Mucosa of stomach (tissue), 1 donor: Measurements from ENCODE around the gene FYB2.

Source experiments
- H3K27me3 ChIP-seq: one replicate; pipeline ENCODE4 v1.7.0; 2013; ENCODE audit warnings: mild to moderate bottlenecking, low read length; ENCODE audit not compliant: control insufficient read depth, insufficient read depth
- H3K36me3 ChIP-seq: one replicate; pipeline ENCODE4 v1.7.0; 2013; ENCODE audit warnings: low read length; ENCODE audit not compliant: control insufficient read depth, insufficient read depth
- H3K4me1 ChIP-seq: one replicate; pipeline ENCODE4 v1.7.0; 2013; ENCODE audit warnings: mild to moderate bottlenecking, low read length; ENCODE audit not compliant: control insufficient read depth, insufficient read depth
- H3K4me3 ChIP-seq: one replicate; pipeline ENCODE4 v1.7.0; 2013; ENCODE audit warnings: low read length
- H3K9ac ChIP-seq: one replicate; pipeline ENCODE4 v1.7.0; 2013; ENCODE audit warnings: mild to moderate bottlenecking, low read length, moderate library complexity
- H3K9me3 ChIP-seq: one replicate; pipeline ENCODE4 v1.7.0; 2013; ENCODE audit warnings: mild to moderate bottlenecking, low read length, moderate library complexity; ENCODE audit not compliant: control insufficient read depth
- donor health status: Pancreatic carcinoma.

Gene FYB2

GRCh38 chr1:56850411-56850810, 31.2 kb upstream of the FYB2 start:
- Histone ChIP-seq H3K36me3 (no peaks in the 10 kb centered on the region), H3K4me1 (peaks cover 6% of the 10 kb centered on the region), H3K27me3 (no peaks in the 10 kb centered on the region), H3K9me3 (no peaks in the 10 kb centered on the region), H3K4me3 (no peak overlapping the region), H3K9ac (no peak overlapping the region)

- H3K4me1 ChIP-seq: peaks cover 6% of the 10 kb centered on the region
- no peak overlapping the region for H3K9ac ChIP-seq
- no peaks in the 10 kb centered on the region for H3K36me3 ChIP-seq
- no peaks in the 10 kb centered on the region for H3K9me3 ChIP-seq
- no peaks in the 10 kb centered on the region for H3K27me3 ChIP-seq
- no peak overlapping the region for H3K4me3 ChIP-seq
These were observed 30.5 kb upstream of the FYB2 start for GRCh38 chr1:56849750-56850149.

- no peaks in the 10 kb centered on the region for H3K27me3 ChIP-seq
- no peak overlapping the region for H3K9ac ChIP-seq
- no peak overlapping the region for H3K4me3 ChIP-seq
These were observed 26.1 kb upstream of the FYB2 start for GRCh38 chr1:56845343-56845742.

GRCh38 chr1:56844545-56845136, 25.4 kb upstream of the FYB2 start:
- Histone ChIP-seq H3K27me3 (no peaks in the 10 kb centered on the region), H3K9ac (no peak overlapping the region), H3K4me1 (no peaks in the 10 kb centered on the region), H3K9me3 (no peaks in the 10 kb centered on the region), H3K4me3 (no peak overlapping the region), H3K36me3 (no peaks in the 10 kb centered on the region)

More at GRCh38 chr1:56845343-56845742, 26.1 kb upstream of the FYB2 start:
- no peaks in the 10 kb centered on the region for H3K4me1 ChIP-seq
- no peaks in the 10 kb centered on the region for H3K9me3 ChIP-seq
- H3K36me3 ChIP-seq: no peaks in the 10 kb centered on the region

GRCh38 chr1:56843544-56843943, 24.3 kb upstream of the FYB2 start:
- Histone ChIP-seq H3K9me3 (no peaks in the 10 kb centered on the region), H3K36me3 (no peaks in the 10 kb centered on the region), H3K27me3 (no peaks in the 10 kb centered on the region), H3K4me3 (no peak overlapping the region), H3K4me1 (no peaks in the 10 kb centered on the region), H3K9ac (no peak overlapping the region)

GRCh38 chr1:56838759-56839158, 19.6 kb upstream of the FYB2 start:
- no peaks in the 10 kb centered on the region for H3K4me1 ChIP-seq
- H3K27me3 ChIP-seq: no peaks in the 10 kb centered on the region
- H3K4me3 ChIP-seq: no peak overlapping the region
- no peaks in the 10 kb centered on the region for H3K9me3 ChIP-seq
- no peak overlapping the region for H3K9ac ChIP-seq
- H3K36me3 ChIP-seq: no peaks in the 10 kb centered on the region

GRCh38 chr1:56837244-56837939, 18.2 kb upstream of the FYB2 start:
- Histone ChIP-seq H3K9me3 (no peaks in the 10 kb centered on the region), H3K4me3 (no peak overlapping the region), H3K4me1 (no peaks in the 10 kb centered on the region)

GRCh38 chr1:56836359-56836758, 17.2 kb upstream of the FYB2 start:
- H3K27me3 ChIP-seq: peaks cover 6% of the 10 kb centered on the region
- H3K9ac ChIP-seq: no peak overlapping the region
- H3K4me3 ChIP-seq: no peak overlapping the region

More at GRCh38 chr1:56837244-56837939, 18.2 kb upstream of the FYB2 start:
- no peaks in the 10 kb centered on the region for H3K36me3 ChIP-seq
- H3K9ac ChIP-seq: no peak overlapping the region
- H3K27me3 ChIP-seq: peaks cover 3% of the 10 kb centered on the region

GRCh38 chr1:56835657-56836056, 16.5 kb upstream of the FYB2 start:
- Histone ChIP-seq H3K4me3 (no peak overlapping the region), H3K4me1 (no peaks in the 10 kb centered on the region), H3K36me3 (no peaks in the 10 kb centered on the region), H3K9me3 (no peaks in the 10 kb centered on the region), H3K9ac (no peak overlapping the region), H3K27me3 (peaks cover 10% of the 10 kb centered on the region)

More at GRCh38 chr1:56836359-56836758, 17.2 kb upstream of the FYB2 start:
- Histone ChIP-seq H3K36me3 (no peaks in the 10 kb centered on the region), H3K4me1 (no peaks in the 10 kb centered on the region), H3K9me3 (no peaks in the 10 kb centered on the region)

GRCh38 chr1:56834137-56834900, 15.1 kb upstream of the FYB2 start:
- Histone ChIP-seq H3K27me3 (peaks cover 10% of the 10 kb centered on the region), H3K36me3 (no peaks in the 10 kb centered on the region), H3K9me3 (no peaks in the 10 kb centered on the region), H3K4me3 (no peak overlapping the region), H3K4me1 (no peaks in the 10 kb centered on the region), H3K9ac (no peak overlapping the region)

- no peak overlapping the region for H3K4me3 ChIP-seq
- H3K9me3 ChIP-seq: no peaks in the 10 kb centered on the region
- no peaks in the 10 kb centered on the region for H3K36me3 ChIP-seq
- H3K27me3 ChIP-seq: peaks cover 10% of the 10 kb centered on the region
- no peaks in the 10 kb centered on the region for H3K4me1 ChIP-seq
- H3K9ac ChIP-seq: no peak overlapping the region
These were observed 13.9 kb upstream of the FYB2 start for GRCh38 chr1:56833088-56833487.
